GM12891 (cell line): ENCODE data around the gene ZRANB2.

Source experiments
- POLR2A ChIP-seq: IDR thresholded peaks from 2 replicates; pipeline ENCODE4 v1.6.1; 2011; ENCODE audit warnings: low read depth, low read length, control low read depth
- POLR2AphosphoS5 ChIP-seq: IDR thresholded peaks from 2 replicates; pipeline ENCODE4 v1.6.1; 2011; ENCODE audit warnings: low read depth, low read length, control low read depth

DNA sequence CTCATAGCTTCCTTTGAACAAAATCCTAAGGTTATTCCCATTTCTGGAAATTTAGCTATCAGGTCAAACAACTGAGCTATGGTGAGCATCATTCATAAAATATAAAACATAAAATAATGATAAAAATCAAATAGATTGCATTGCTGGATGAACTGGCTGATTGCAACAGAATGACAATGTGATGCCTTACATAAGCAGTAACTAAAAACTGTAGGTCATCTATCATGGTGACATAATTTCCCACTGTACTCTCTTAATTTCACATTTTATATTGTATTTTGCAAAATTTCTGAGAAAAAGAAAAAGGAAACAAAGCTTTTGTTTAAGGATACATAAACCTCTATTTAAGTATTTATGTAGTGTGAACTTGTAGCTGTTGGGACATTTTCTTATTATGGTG, 37.8 kb downstream of the ZRANB2 start:
- TF ChIP-seq POLR2AphosphoS5 (no peak), POLR2A (no peak)
